Glutamatergic neuron (in vitro differentiated cells): ENCODE results near the gene TMEM87A. TPM values are rescaled to one million over a fixed set of nuclear protein-coding genes. Genes with fewer than 3 reads are reported as not detected.

Source experiments
- DNase-seq: peaks from one replicate; pipeline ENCODE4 v3.0.0; 2022
- H3K27ac Mint-ChIP-seq: one replicate; pipeline ENCODE4 v1.8.0; 2020; ENCODE audit warnings: mild to moderate bottlenecking, mixed read lengths, inconsistent platforms; ENCODE audit not compliant: unreplicated experiment
- H3K27me3 Mint-ChIP-seq: one replicate; pipeline ENCODE4 v1.8.0; 2020; ENCODE audit warnings: mild to moderate bottlenecking, moderate library complexity, mixed read lengths, inconsistent platforms; ENCODE audit not compliant: unreplicated experiment
- H3K36me3 Mint-ChIP-seq: one replicate; pipeline ENCODE4 v1.8.0; 2020; ENCODE audit warnings: mild to moderate bottlenecking, mixed read lengths, inconsistent platforms; ENCODE audit not compliant: unreplicated experiment
- H3K4me1 Mint-ChIP-seq: one replicate; pipeline ENCODE4 v1.8.0; 2020; ENCODE audit warnings: mild to moderate bottlenecking, low read depth, mixed read lengths, inconsistent platforms; ENCODE audit not compliant: unreplicated experiment
- H3K4me3 Mint-ChIP-seq: one replicate; pipeline ENCODE4 v1.8.0; 2020; ENCODE audit warnings: mild to moderate bottlenecking, mixed read lengths, inconsistent platforms; ENCODE audit not compliant: unreplicated experiment
- H3K9me3 Mint-ChIP-seq: one replicate; pipeline ENCODE4 v1.8.0; 2020; ENCODE audit warnings: mild to moderate bottlenecking, moderate library complexity, mixed read lengths, inconsistent platforms; ENCODE audit not compliant: unreplicated experiment
- CTCF ChIP-seq: fragments of 200-600 bp; sonication (generic); IDR thresholded peaks from one replicate; pipeline ENCODE4 v1.5.0; 2021; ENCODE audit not compliant: partially characterized antibody, unreplicated experiment
- total RNA-seq: library from RNA; stranded (reverse); fragmentation: NEBNext Ultra II Directional; extraction: Animal tissue kit (Norgen Biotek cat#: 25700); gene quantifications from one replicate; pipeline ENCODE4 v1.2.1, GENCODE V29; 2021; ENCODE audit not compliant: unreplicated experiment

The TMEM87A gene
- total RNA-seq, 1 donor from 2014 or later: 41.1 TPM

GRCh38 chr15:42210696-42211095, 62.5 kb downstream of the TMEM87A start:
- Mint-ChIP-seq H3K9me3 (peaks cover 4% of the 10 kb centered on the region), H3K36me3 (no peaks in the 10 kb centered on the region), H3K4me3 (no peak overlapping the region), H3K27me3 (peaks cover 3% of the 10 kb centered on the region), H3K27ac (no peak overlapping the region), H3K4me1 (peaks cover 13% of the 10 kb centered on the region)
- no peak for TF ChIP-seq CTCF
- no peak for DNase-seq

GRCh38 chr15:42207674-42208579, 65.3 kb downstream of the TMEM87A start, which contains the start of gene VPS39:
VPS39 (minus strand) TSS chr15:42208304; CDS start chr15:42208153, 151 bp downstream.
- Mint-ChIP-seq H3K36me3 (no peaks in the 10 kb centered on the region), H3K4me3 (peak within 1 kb of the TSS; percentile 97), H3K4me1 (peaks cover 13% of the 10 kb centered on the region), H3K27me3 (peaks cover 3% of the 10 kb centered on the region), H3K9me3 (peaks cover 5% of the 10 kb centered on the region), H3K27ac (peak within 1 kb of the TSS; percentile 93)
- DNase-seq: peak; percentile 88
- TF ChIP-seq CTCF: no peak

GRCh38 chr15:42206406-42206805, 66.8 kb downstream of the TMEM87A start:
- Mint-ChIP-seq H3K36me3 (no peaks in the 10 kb centered on the region), H3K27me3 (peaks cover 3% of the 10 kb centered on the region), H3K4me1 (peaks cover 13% of the 10 kb centered on the region), H3K4me3 (peak overlapping the region; percentile 97), H3K27ac (no peak overlapping the region), H3K9me3 (peaks cover 5% of the 10 kb centered on the region)
- no peak for TF ChIP-seq CTCF
- DNase-seq: no peak

- DNase-seq: no peak
- Mint-ChIP-seq H3K4me1 (peaks cover 13% of the 10 kb centered on the region), H3K36me3 (no peaks in the 10 kb centered on the region), H3K4me3 (no peak overlapping the region), H3K27me3 (peaks cover 3% of the 10 kb centered on the region), H3K9me3 (peaks cover 5% of the 10 kb centered on the region), H3K27ac (no peak overlapping the region)
- TF ChIP-seq CTCF: no peak
Measured at GRCh38 chr15:42203891-42204290, 69.3 kb downstream of the TMEM87A start.

GRCh38 chr15:42202653-42203052, 70.6 kb downstream of the TMEM87A start:
- Mint-ChIP-seq H3K4me1 (peaks cover 11% of the 10 kb centered on the region), H3K36me3 (no peaks in the 10 kb centered on the region), H3K4me3 (no peak overlapping the region), H3K27me3 (peaks cover 3% of the 10 kb centered on the region), H3K27ac (no peak overlapping the region), H3K9me3 (peaks cover 3% of the 10 kb centered on the region)
- DNase-seq: no peak
- TF ChIP-seq CTCF: no peak
